COLO668 (cell line): ENCODE data around the gene SIRT3.

Experiments used
- DNase-seq: peaks from one replicate; lab custom pipeline; 2025; ENCODE audit not compliant: unreplicated experiment; lab: John Stamatoyannopoulos, UW

The SIRT3 gene

GRCh38 chr11:235997-236773 is at the start of gene SIRT3:
SIRT3 (minus strand) TSS chr11:236342; CDS start chr11:236328, 14 bp downstream.
- DNase-seq, result peak; percentile 70

GRCh38 chr11:285894-286220 is 49.7 kb upstream of the SIRT3 start:
- no peak for DNase-seq

GRCh38 chr11:285021-285893 is 49.1 kb upstream of the SIRT3 start:
- no peak for DNase-seq

GRCh38 chr11:284105-285020 is 48.2 kb upstream of the SIRT3 start:
- no peak for DNase-seq

- no peak for DNase-seq
These were observed 47.4 kb upstream of the SIRT3 start for GRCh38 chr11:283405-284104.

- no peak for DNase-seq
These were observed 46.7 kb upstream of the SIRT3 start for GRCh38 chr11:282630-283360.

- no peak for DNase-seq
These were observed 46.0 kb upstream of the SIRT3 start for GRCh38 chr11:282171-282570.

GRCh38 chr11:281486-282161 is 45.5 kb upstream of the SIRT3 start:
- no peak for DNase-seq

GRCh38 chr11:280706-281485 is 44.8 kb upstream of the SIRT3 start:
- no peak for DNase-seq

GRCh38 chr11:279966-280705 is 44.0 kb upstream of the SIRT3 start:
- peak; percentile 3 for DNase-seq

GRCh38 chr11:279040-279965 is 43.2 kb upstream of the SIRT3 start:
- DNase-seq, result no peak

GRCh38 chr11:278001-278951 is 42.1 kb upstream of the SIRT3 start, which contains the start of gene NLRP6:
NLRP6 (plus strand) TSS chr11:278407; CDS start chr11:278570, 163 bp downstream.
- no peak for DNase-seq

GRCh38 chr11:276219-276618 is 40.1 kb upstream of the SIRT3 start:
- DNase-seq, result no peak

- no peak for DNase-seq
These were observed 36.7 kb upstream of the SIRT3 start for GRCh38 chr11:272931-273198.

- no peak for DNase-seq
These were observed 36.2 kb upstream of the SIRT3 start for GRCh38 chr11:272195-272930.
